ENCODE data around the gene XPR1.

DNA sequence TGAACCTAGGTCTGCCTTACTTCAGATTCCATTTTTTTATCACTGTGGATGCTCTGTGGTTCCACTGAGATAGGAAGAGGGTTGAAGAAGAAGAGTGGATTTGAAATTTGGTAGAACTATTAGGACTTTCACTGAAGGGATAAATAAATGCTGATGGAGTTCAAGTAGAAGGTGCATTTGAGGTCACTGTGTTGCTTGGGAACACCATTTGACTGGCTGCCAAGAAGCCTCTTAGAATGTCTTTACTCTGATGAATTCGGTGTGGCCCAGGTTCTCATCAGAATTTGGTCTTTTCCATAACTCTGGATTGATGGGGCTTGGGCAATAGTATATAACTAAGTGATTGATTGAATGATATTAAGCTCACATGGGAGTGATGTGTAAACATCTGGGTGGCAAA is 11.9 kb downstream of the XPR1 start:
- TF ChIP-seq, protein P1, sequence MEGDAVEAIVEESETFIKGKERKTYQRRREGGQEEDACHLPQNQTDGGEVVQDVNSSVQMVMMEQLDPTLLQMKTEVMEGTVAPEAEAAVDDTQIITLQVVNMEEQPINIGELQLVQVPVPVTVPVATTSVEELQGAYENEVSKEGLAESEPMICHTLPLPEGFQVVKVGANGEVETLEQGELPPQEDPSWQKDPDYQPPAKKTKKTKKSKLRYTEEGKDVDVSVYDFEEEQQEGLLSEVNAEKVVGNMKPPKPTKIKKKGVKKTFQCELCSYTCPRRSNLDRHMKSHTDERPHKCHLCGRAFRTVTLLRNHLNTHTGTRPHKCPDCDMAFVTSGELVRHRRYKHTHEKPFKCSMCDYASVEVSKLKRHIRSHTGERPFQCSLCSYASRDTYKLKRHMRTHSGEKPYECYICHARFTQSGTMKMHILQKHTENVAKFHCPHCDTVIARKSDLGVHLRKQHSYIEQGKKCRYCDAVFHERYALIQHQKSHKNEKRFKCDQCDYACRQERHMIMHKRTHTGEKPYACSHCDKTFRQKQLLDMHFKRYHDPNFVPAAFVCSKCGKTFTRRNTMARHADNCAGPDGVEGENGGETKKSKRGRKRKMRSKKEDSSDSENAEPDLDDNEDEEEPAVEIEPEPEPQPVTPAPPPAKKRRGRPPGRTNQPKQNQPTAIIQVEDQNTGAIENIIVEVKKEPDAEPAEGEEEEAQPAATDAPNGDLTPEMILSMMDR (IDR thresholded peaks at IDR 0.05), result no peak
- TF ChIP-seq POLR2A (IDR thresholded peaks at IDR 0.05) (no peak), EP300 (IDR thresholded peaks at IDR 0.05) (no peak)

Data from gastroesophageal sphincter (tissue), 3 donors.